Caco-2 (cell line): ENCODE results near the gene P2RY6. TPM values are rescaled to one million over a fixed set of nuclear protein-coding genes. Genes with fewer than 3 reads are reported as not detected.
A peak's percentile ranks its signal among the peaks of the same experiment; 100 is the strongest.

Experiments used
- BruUV-seq: library from RNA; stranded (reverse); fragments of 400-500 nt; replicated peaks from 2 replicates; lab custom pipeline; 2021; lab: Mats Ljungman, UMichigan
- CTCF ChIA-PET: fragments of 300-600 bp; sonication (Branson Sonifier 250); formaldehyde crosslinking; loops from one replicate; lab custom pipeline; 2022; ENCODE audit warnings: antibody characterized with exemption; lab: Charles Lee
- POLR2A ChIA-PET: fragments of 300-600 bp; sonication (Branson Sonifier 250); formaldehyde crosslinking; loops from one replicate; lab custom pipeline; 2022; ENCODE audit warnings: antibody characterized with exemption; lab: Charles Lee
- DNase-seq, 2 experiments: peaks; one replicate each; pipeline versions ENCODE4 v3.0.0 to v3.0.0-alpha.2; 2020 to 2022
- H3K27me3 ChIP-seq: replicated peaks from 2 replicates; pipeline ENCODE4 v1.6.0; 2011; ENCODE audit warnings: low read length; ENCODE audit not compliant: control insufficient read depth, insufficient read depth
- H3K36me3 ChIP-seq: 2 replicates; pipeline ENCODE4 v1.5.1; 2011; ENCODE audit warnings: low read length; ENCODE audit not compliant: control insufficient read depth, insufficient read depth
- H3K4me1 ChIP-seq: fragments of 250-450 bp; sonication (Bioruptor Pico); 2 replicates; pipeline ENCODE4 v1.5.1; 2020; ENCODE audit warnings: mild to moderate bottlenecking
- H3K4me3 ChIP-seq: 2 replicates; pipeline ENCODE4 v1.5.1; 2011; ENCODE audit warnings: low read depth, mild to moderate bottlenecking, control low read depth, low read length
- H3K9me3 ChIP-seq: fragments of 250-450 bp; sonication (Bioruptor Pico); 2 replicates; pipeline ENCODE4 v1.5.1; 2020; ENCODE audit warnings: mild to moderate bottlenecking, moderate library complexity
- H3K27ac Mint-ChIP-seq: one replicate; pipeline ENCODE4 v1.8.0; 2022; ENCODE audit warnings: mixed read lengths; ENCODE audit not compliant: unreplicated experiment
- H3K27me3 Mint-ChIP-seq: one replicate; pipeline ENCODE4 v1.8.0; 2022; ENCODE audit warnings: mixed read lengths; ENCODE audit not compliant: insufficient read depth, unreplicated experiment
- H3K36me3 Mint-ChIP-seq: one replicate; pipeline ENCODE4 v1.8.0; 2022; ENCODE audit warnings: mild to moderate bottlenecking, mixed read lengths; ENCODE audit not compliant: insufficient read depth, unreplicated experiment
- H3K4me1 Mint-ChIP-seq: one replicate; pipeline ENCODE4 v1.8.0; 2022; ENCODE audit warnings: low read depth, mixed read lengths; ENCODE audit not compliant: unreplicated experiment
- H3K4me3 Mint-ChIP-seq: one replicate; pipeline ENCODE4 v1.8.0; 2022; ENCODE audit warnings: mild to moderate bottlenecking, moderate library complexity, mixed read lengths; ENCODE audit not compliant: unreplicated experiment
- H3K9me3 Mint-ChIP-seq: one replicate; pipeline ENCODE4 v1.8.0; 2022; ENCODE audit warnings: mixed read lengths; ENCODE audit not compliant: unreplicated experiment
- intact Hi-C: fragments of 100-400 bp; cut with micrococcal nuclease; formaldehyde crosslinking; loops from one replicate; pipeline ENCODE4 v1.10.0; 2022; ENCODE audit not compliant: unreplicated experiment
- total RNA-seq: library from RNA; stranded (reverse); gene quantifications from 2 replicates; pipeline ENCODE4 v1.2.3, GENCODE V29; 2022
- TF ChIP-seq, protein P1 (sequence below), 2 experiments: fragments of 200-600 bp in 1 of 2; IDR thresholded peaks; 1 replicate in 1 of 2; 2 replicates in 1 of 2; pipeline versions ENCODE4 v1.5.1 to v1.8.0; 2011 to 2022; ENCODE audit warnings: antibody characterized with exemption in 1 of 2, control low read depth in 1 of 2, inconsistent platforms in 1 of 2, low read depth in 1 of 2, low read length in 1 of 2, mild to moderate bottlenecking in 1 of 2, moderate library complexity in 1 of 2; ENCODE audit not compliant: insufficient read depth in 1 of 2, severe bottlenecking in 1 of 2, unreplicated experiment in 1 of 2

Gene P2RY6
- total RNA-seq, 1 experiment from 2014 or later = 55.7 TPM

DNA sequence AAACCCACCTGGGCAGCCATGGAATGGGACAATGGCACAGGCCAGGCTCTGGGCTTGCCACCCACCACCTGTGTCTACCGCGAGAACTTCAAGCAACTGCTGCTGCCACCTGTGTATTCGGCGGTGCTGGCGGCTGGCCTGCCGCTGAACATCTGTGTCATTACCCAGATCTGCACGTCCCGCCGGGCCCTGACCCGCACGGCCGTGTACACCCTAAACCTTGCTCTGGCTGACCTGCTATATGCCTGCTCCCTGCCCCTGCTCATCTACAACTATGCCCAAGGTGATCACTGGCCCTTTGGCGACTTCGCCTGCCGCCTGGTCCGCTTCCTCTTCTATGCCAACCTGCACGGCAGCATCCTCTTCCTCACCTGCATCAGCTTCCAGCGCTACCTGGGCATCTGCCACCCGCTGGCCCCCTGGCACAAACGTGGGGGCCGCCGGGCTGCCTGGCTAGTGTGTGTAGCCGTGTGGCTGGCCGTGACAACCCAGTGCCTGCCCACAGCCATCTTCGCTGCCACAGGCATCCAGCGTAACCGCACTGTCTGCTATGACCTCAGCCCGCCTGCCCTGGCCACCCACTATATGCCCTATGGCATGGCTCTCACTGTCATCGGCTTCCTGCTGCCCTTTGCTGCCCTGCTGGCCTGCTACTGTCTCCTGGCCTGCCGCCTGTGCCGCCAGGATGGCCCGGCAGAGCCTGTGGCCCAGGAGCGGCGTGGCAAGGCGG is 24.5 kb downstream of the P2RY6 start:
- no peak for DNase-seq
- BruUV-seq = no TSS peak
- Histone ChIP-seq H3K36me3 (peaks cover 1% of the 10 kb centered on the region; the same call in 1 of the 2 replicates), H3K4me1 (peaks cover 11% of the 10 kb centered on the region), H3K4me3 (no peak overlapping the region), H3K9me3 (no peaks in the 10 kb centered on the region), H3K27me3 (no peaks in the 10 kb centered on the region)
- H3K4me3 Mint-ChIP-seq = no peak overlapping the region
- H3K36me3 Mint-ChIP-seq = peaks cover 35% of the 10 kb centered on the region
- peaks cover 13% of the 10 kb centered on the region for H3K4me1 Mint-ChIP-seq
- CTCF ChIA-PET = interaction anchor here (2.2 to 3.4 kb wide), 2 partner anchors 11 to 39 kb away, joined by 17 to 25 read pairs; partner anchors contain the start of gene ARHGEF17
- intact Hi-C loops = no loop called here
- TF ChIP-seq, protein P1, sequence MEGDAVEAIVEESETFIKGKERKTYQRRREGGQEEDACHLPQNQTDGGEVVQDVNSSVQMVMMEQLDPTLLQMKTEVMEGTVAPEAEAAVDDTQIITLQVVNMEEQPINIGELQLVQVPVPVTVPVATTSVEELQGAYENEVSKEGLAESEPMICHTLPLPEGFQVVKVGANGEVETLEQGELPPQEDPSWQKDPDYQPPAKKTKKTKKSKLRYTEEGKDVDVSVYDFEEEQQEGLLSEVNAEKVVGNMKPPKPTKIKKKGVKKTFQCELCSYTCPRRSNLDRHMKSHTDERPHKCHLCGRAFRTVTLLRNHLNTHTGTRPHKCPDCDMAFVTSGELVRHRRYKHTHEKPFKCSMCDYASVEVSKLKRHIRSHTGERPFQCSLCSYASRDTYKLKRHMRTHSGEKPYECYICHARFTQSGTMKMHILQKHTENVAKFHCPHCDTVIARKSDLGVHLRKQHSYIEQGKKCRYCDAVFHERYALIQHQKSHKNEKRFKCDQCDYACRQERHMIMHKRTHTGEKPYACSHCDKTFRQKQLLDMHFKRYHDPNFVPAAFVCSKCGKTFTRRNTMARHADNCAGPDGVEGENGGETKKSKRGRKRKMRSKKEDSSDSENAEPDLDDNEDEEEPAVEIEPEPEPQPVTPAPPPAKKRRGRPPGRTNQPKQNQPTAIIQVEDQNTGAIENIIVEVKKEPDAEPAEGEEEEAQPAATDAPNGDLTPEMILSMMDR (IDR thresholded peaks at IDR 0.05; ENCODE audit: insufficient read depth in 1 of 2, low read depth in 1 of 2, low read length in 1 of 2, severe bottlenecking in 1 of 2, unreplicated experiment in 1 of 2) = no peak
- H3K27ac Mint-ChIP-seq = no peak overlapping the region
- H3K9me3 Mint-ChIP-seq = no peaks in the 10 kb centered on the region
- no peaks in the 10 kb centered on the region for H3K27me3 Mint-ChIP-seq
- POLR2A ChIA-PET = interaction anchor here (0.6 kb wide), 1 partner anchor 12 kb away, joined by 4 read pairs; no protein-coding TSS in a partner anchor

DNA sequence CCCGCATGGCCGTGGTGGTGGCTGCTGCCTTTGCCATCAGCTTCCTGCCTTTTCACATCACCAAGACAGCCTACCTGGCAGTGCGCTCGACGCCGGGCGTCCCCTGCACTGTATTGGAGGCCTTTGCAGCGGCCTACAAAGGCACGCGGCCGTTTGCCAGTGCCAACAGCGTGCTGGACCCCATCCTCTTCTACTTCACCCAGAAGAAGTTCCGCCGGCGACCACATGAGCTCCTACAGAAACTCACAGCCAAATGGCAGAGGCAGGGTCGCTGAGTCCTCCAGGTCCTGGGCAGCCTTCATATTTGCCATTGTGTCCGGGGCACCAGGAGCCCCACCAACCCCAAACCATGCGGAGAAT is 25.1 kb downstream of the P2RY6 start:
- H3K27me3 ChIP-seq = no peaks in the 10 kb centered on the region
- peaks cover 13% of the 10 kb centered on the region for H3K4me1 Mint-ChIP-seq
- intact Hi-C loops = no loop called here
- DNase-seq = no peak
- H3K4me3 Mint-ChIP-seq = no peak overlapping the region
- BruUV-seq = no TSS peak
- no peaks in the 10 kb centered on the region for H3K9me3 ChIP-seq
- no peak overlapping the region for H3K27ac Mint-ChIP-seq
- no peaks in the 10 kb centered on the region for H3K27me3 Mint-ChIP-seq
- ChIA-PET CTCF (interaction anchor here (1.3 to 3.4 kb wide), 4 partner anchors 8 to 38 kb away, joined by 4 to 25 read pairs (median 12); partner anchors contain the start of gene ARHGEF17), POLR2A (interaction anchor here (0.6 kb wide), 1 partner anchor 11 kb away, joined by 4 read pairs; no protein-coding TSS in a partner anchor)
- H3K36me3 Mint-ChIP-seq = peaks cover 35% of the 10 kb centered on the region
- H3K4me3 ChIP-seq = no peak overlapping the region
- TF ChIP-seq, protein P1 (IDR thresholded peaks at IDR 0.05; ENCODE audit: insufficient read depth in 1 of 2, low read depth in 1 of 2, low read length in 1 of 2, severe bottlenecking in 1 of 2, unreplicated experiment in 1 of 2) = no peak
- H3K9me3 Mint-ChIP-seq = no peaks in the 10 kb centered on the region
- peaks cover 1% of the 10 kb centered on the region; the same call in 1 of the 2 replicates for H3K36me3 ChIP-seq
- peaks cover 7% of the 10 kb centered on the region; the same call in 1 of the 2 replicates for H3K4me1 ChIP-seq

DNA sequence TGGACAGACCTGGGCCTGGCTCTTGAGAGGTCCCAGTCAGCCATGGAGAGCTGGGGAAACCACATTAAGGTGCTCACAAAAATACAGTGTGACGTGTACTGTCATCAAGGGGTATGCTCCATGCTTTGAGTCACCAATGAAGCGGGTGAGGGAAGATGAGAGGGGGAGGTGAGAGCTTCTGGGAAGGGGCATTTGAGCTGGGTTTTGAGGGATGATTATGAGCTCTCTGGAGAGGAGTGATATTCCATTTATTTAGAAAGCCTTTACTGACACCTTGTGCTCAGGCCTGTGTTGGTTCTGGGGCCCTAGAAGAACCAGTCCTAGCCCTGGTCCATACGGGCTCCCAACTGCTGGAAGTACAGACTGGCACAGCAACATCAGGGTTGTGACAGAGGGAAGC is 25.6 kb downstream of the P2RY6 start:
- H3K4me1 ChIP-seq = peaks cover 7% of the 10 kb centered on the region; the same call in 1 of the 2 replicates
- intact Hi-C loops = no loop called here
- Mint-ChIP-seq H3K27ac (peak overlapping the region; percentile 13), H3K4me3 (no peak overlapping the region), H3K4me1 (peaks cover 13% of the 10 kb centered on the region), H3K27me3 (no peaks in the 10 kb centered on the region), H3K36me3 (peaks cover 35% of the 10 kb centered on the region), H3K9me3 (no peaks in the 10 kb centered on the region)
- ChIA-PET POLR2A (no interaction called here), CTCF (interaction anchor here (0.6 to 3.4 kb wide), 8 partner anchors 9 to 63 kb away, joined by 3 to 25 read pairs (median 4); partner anchors contain the start of gene ARHGEF17)
- no peak overlapping the region for H3K4me3 ChIP-seq
- no peak for DNase-seq
- no TSS peak for BruUV-seq
- H3K9me3 ChIP-seq = no peaks in the 10 kb centered on the region
- H3K36me3 ChIP-seq = peaks cover 1% of the 10 kb centered on the region; the same call in 1 of the 2 replicates
- TF ChIP-seq, protein P1 (IDR thresholded peaks at IDR 0.05; ENCODE audit: insufficient read depth in 1 of 2, low read depth in 1 of 2, low read length in 1 of 2, severe bottlenecking in 1 of 2, unreplicated experiment in 1 of 2) = no peak
- no peaks in the 10 kb centered on the region for H3K27me3 ChIP-seq
